T-cell (primary cell): ENCODE data around the gene HS3ST3B1. TPM values are rescaled to one million over a fixed set of nuclear protein-coding genes. Genes with fewer than 3 reads are reported as not detected.

Source experiments
- ATAC-seq, 4 experiments: fragments of 200-7000 bp in 3 of 4; fragments of 150-1000 bp in 1 of 4; cut with Tn5 transposase; replicated peaks in 1 of 4; 1 replicate in 3 of 4; 2 replicates in 1 of 4; pipeline ENCODE4 v1.10.0; 2021; ENCODE audit warnings: moderate library complexity in 3 of 4, mild to moderate bottlenecking in 2 of 4, moderate number of reproducible peaks in 1 of 4
- CTCF ChIA-PET, 2 donors: fragments of 300-600 bp; sonication (Branson Sonifier 250); formaldehyde crosslinking; loops; one replicate each; lab custom pipeline; 2022; ENCODE audit warnings: antibody characterized with exemption in 2 of 2; lab: Charles Lee
- POLR2A ChIA-PET, 2 donors: fragments of 300-600 bp; sonication (Branson Sonifier 250); formaldehyde crosslinking; loops; one replicate each; lab custom pipeline; 2022; ENCODE audit warnings: antibody characterized with exemption in 2 of 2; lab: Charles Lee
- DNase-seq, 35 experiments: peaks; one replicate each; pipeline versions ENCODE4 v3.0.0 to v3.0.0-alpha.2; 2013 to 2023
- H3K27ac ChIP-seq: one replicate; pipeline ENCODE4 v1.5.1; 2013; ENCODE audit warnings: low read length
- H3K27me3 ChIP-seq, 2 experiments: replicated peaks in 1 of 2; 1 replicate in 1 of 2; 2 replicates in 1 of 2; pipeline versions ENCODE4 v1.6.1 to v1.7.0; 2013; ENCODE audit warnings: low read length in 1 of 2, mixed read lengths in 1 of 2; ENCODE audit not compliant: control insufficient read depth in 2 of 2, insufficient read depth in 2 of 2; ENCODE audit errors: extremely low read depth in 1 of 2
- H3K36me3 ChIP-seq, 2 donors: 1 replicate in 1 of 2; 2 replicates in 1 of 2; pipeline versions ENCODE4 v1.6.1 to v1.7.0; 2013; ENCODE audit warnings: low read length in 1 of 2; ENCODE audit not compliant: control insufficient read depth in 2 of 2, insufficient read depth in 1 of 2; ENCODE audit errors: extremely low read depth in 1 of 2
- H3K4me1 ChIP-seq, 2 experiments: 1 replicate in 1 of 2; 2 replicates in 1 of 2; pipeline versions ENCODE4 v1.6.1 to v1.7.0; 2013; ENCODE audit warnings: low read length in 2 of 2, mixed read lengths in 1 of 2; ENCODE audit not compliant: insufficient read depth in 2 of 2, control insufficient read depth in 1 of 2; ENCODE audit errors: extremely low read depth in 1 of 2
- H3K4me3 ChIP-seq, 2 donors: 1 replicate in 1 of 2; 2 replicates in 1 of 2; pipeline versions ENCODE4 v1.5.1 to v1.7.0; 2013; ENCODE audit warnings: mild to moderate bottlenecking in 2 of 2, low read length in 1 of 2, moderate library complexity in 1 of 2; ENCODE audit not compliant: control insufficient read depth in 1 of 2; ENCODE audit errors: extremely low read depth in 1 of 2
- H3K9me3 ChIP-seq: 2 replicates; pipeline ENCODE4 v1.7.0; 2013
- H3K27ac Mint-ChIP-seq, 2 donors: one replicate each; pipeline ENCODE4 v1.8.0; 2020 to 2021; ENCODE audit warnings: mild to moderate bottlenecking in 2 of 2, mixed read lengths in 2 of 2
- H3K27me3 Mint-ChIP-seq, 2 donors: one replicate each; pipeline ENCODE4 v1.8.0; 2021 to 2022; ENCODE audit warnings: mixed read lengths in 2 of 2
- H3K36me3 Mint-ChIP-seq: one replicate; pipeline ENCODE4 v1.8.0; 2021; ENCODE audit warnings: mixed read lengths
- H3K4me1 Mint-ChIP-seq, 3 donors: one replicate each; pipeline ENCODE4 v1.8.0; 2020 to 2022; ENCODE audit warnings: mixed read lengths in 3 of 3, mild to moderate bottlenecking in 1 of 3
- H3K4me3 Mint-ChIP-seq, 3 donors: one replicate each; pipeline ENCODE4 v1.8.0; 2020 to 2022; ENCODE audit warnings: mild to moderate bottlenecking in 3 of 3, mixed read lengths in 3 of 3, moderate library complexity in 3 of 3
- H3K9me3 Mint-ChIP-seq, 3 donors: one replicate each; pipeline ENCODE4 v1.8.0; 2020 to 2022; ENCODE audit warnings: mixed read lengths in 3 of 3
- WGBS: methylation state at CpG from one replicate; pipeline ENCODE4 v1.1.5; 2013; ENCODE audit warnings: missing lambda C conversion rate; ENCODE audit not compliant: insufficient coverage; 5-methylcytosine and 5-hydroxymethylcytosine counted together
- total RNA-seq, 35 experiments: library from RNA in 6 of 35; stranded (reverse) in 6 of 35; fragments of 120-200 nt in 1 of 35; gene quantifications; one replicate each; pipeline versions ENCODE4 v1.2.1 to v1.2.4 and lab custom pipeline; 2013 to 2026

Gene HS3ST3B1
- total RNA-seq, 5 donors from 2014 or later (not counting 1 experiment from before 2014, with no cell fraction given) = 12.9 to 35.1 (median 25.1) TPM

GRCh38 chr17:14330492-14330962 lies 29.6 kb downstream of the HS3ST3B1 start:
- no peaks in the 10 kb centered on the region for H3K9me3 ChIP-seq
- no peak for ATAC-seq
- H3K4me1 ChIP-seq = peaks cover 24 to 55% of the 10 kb centered on the region in 2 experiments

GRCh38 chr17:14331225-14331981 lies 30.5 kb downstream of the HS3ST3B1 start:
- Mint-ChIP-seq H3K36me3 (peaks cover 18% of the 10 kb centered on the region), H3K9me3 (no peaks in the 10 kb centered on the region), H3K4me1 (peaks cover 80 to 95% (median 94%) of the 10 kb centered on the region in 3 donors), H3K27me3 (no peaks in the 10 kb centered on the region), H3K4me3 (no peak overlapping the region), H3K27ac (peak overlapping the region in 1 of 2 donors; percentile 56)
- Histone ChIP-seq H3K4me1 (peaks cover 24 to 52% of the 10 kb centered on the region in 2 experiments), H3K27ac (no peak overlapping the region), H3K4me3 (no peak overlapping the region), H3K9me3 (no peaks in the 10 kb centered on the region), H3K36me3 (peaks cover 0 to 4% of the 10 kb centered on the region in 2 donors), H3K27me3 (no peaks in the 10 kb centered on the region)
- CTCF ChIA-PET = interaction anchor here in 1 of 2 donors (0.8 kb wide), 1 partner anchor 31 kb away, joined by 4 read pairs; the partner anchor contains the start of gene HS3ST3B1
- WGBS = no CpG with 5 or more reads among the region's 10 CpGs
- POLR2A ChIA-PET = no interaction called here
- ATAC-seq (no peak), DNase-seq (no peak)

More at GRCh38 chr17:14330492-14330962, 29.6 kb downstream of the HS3ST3B1 start:
- 93% methylated on average over 6 of the region's 8 CpGs for WGBS
- Histone ChIP-seq H3K27me3 (no peaks in the 10 kb centered on the region), H3K36me3 (peaks cover 0 to 4% of the 10 kb centered on the region in 2 donors), H3K4me3 (no peak overlapping the region), H3K27ac (no peak overlapping the region)
- peaks cover 80 to 95% (median 95%) of the 10 kb centered on the region in 3 donors for H3K4me1 Mint-ChIP-seq
- peak overlapping the region; percentile 72 to 79 for H3K27ac Mint-ChIP-seq
- ChIA-PET CTCF (interaction anchor here (0.6 to 0.8 kb wide), 2 partner anchors 9 to 30 kb away, joined by 3 to 4 read pairs; partner anchors contain the start of gene HS3ST3B1 (in 1 of the 2)), POLR2A (no interaction called here)
- peaks cover 22% of the 10 kb centered on the region for H3K36me3 Mint-ChIP-seq
- no peaks in the 10 kb centered on the region for H3K9me3 Mint-ChIP-seq
- no peak for DNase-seq
- no peaks in the 10 kb centered on the region for H3K27me3 Mint-ChIP-seq
- peak overlapping the region in 2 of 3 donors; percentile 1 to 49 for H3K4me3 Mint-ChIP-seq

GRCh38 chr17:14331982-14332298 lies 31.1 kb downstream of the HS3ST3B1 start:
- no peak overlapping the region for H3K27ac ChIP-seq
- ChIA-PET POLR2A (no interaction called here), CTCF (no interaction called here)
- no peak overlapping the region for H3K4me3 ChIP-seq
- peaks cover 17% of the 10 kb centered on the region for H3K36me3 Mint-ChIP-seq
- H3K27ac Mint-ChIP-seq = peak overlapping the region in 1 of 2 donors; percentile 56
- H3K4me3 Mint-ChIP-seq = no peak overlapping the region
- H3K27me3 ChIP-seq = no peaks in the 10 kb centered on the region
- no peak for DNase-seq
- H3K4me1 Mint-ChIP-seq = peaks cover 85 to 96% (median 96%) of the 10 kb centered on the region in 3 donors
- H3K9me3 ChIP-seq = no peaks in the 10 kb centered on the region
- peaks cover 26 to 51% of the 10 kb centered on the region in 2 experiments for H3K4me1 ChIP-seq
- no peak for ATAC-seq
- H3K27me3 Mint-ChIP-seq = no peaks in the 10 kb centered on the region
- no CpG with 5 or more reads among the region's 3 CpGs for WGBS
- no peaks in the 10 kb centered on the region for H3K9me3 Mint-ChIP-seq
- peaks cover 0 to 4% of the 10 kb centered on the region in 2 donors for H3K36me3 ChIP-seq

- WGBS = 97% methylated on average over 5 of the region's 10 CpGs
- Mint-ChIP-seq H3K4me3 (no peak overlapping the region), H3K27ac (peak overlapping the region in 1 of 2 donors; percentile 56), H3K4me1 (peaks cover 89 to 95% (median 95%) of the 10 kb centered on the region in 3 donors), H3K36me3 (peaks cover 16% of the 10 kb centered on the region), H3K27me3 (no peaks in the 10 kb centered on the region), H3K9me3 (no peaks in the 10 kb centered on the region)
- DNase-seq (no peak), ATAC-seq (no peak)
- CTCF ChIA-PET = no interaction called here
- Histone ChIP-seq H3K4me3 (no peak overlapping the region), H3K36me3 (peaks cover 0 to 4% of the 10 kb centered on the region in 2 donors), H3K27me3 (no peaks in the 10 kb centered on the region), H3K4me1 (peaks cover 26 to 51% of the 10 kb centered on the region in 2 experiments), H3K9me3 (no peaks in the 10 kb centered on the region), H3K27ac (no peak overlapping the region)
- POLR2A ChIA-PET = no interaction called here
These were observed 31.4 kb downstream of the HS3ST3B1 start for GRCh38 chr17:14332331-14332730.

GRCh38 chr17:14333506-14333905 lies 32.6 kb downstream of the HS3ST3B1 start:
- Histone ChIP-seq H3K4me3 (no peak overlapping the region), H3K36me3 (peaks cover 0 to 4% of the 10 kb centered on the region in 2 donors), H3K27ac (no peak overlapping the region), H3K9me3 (no peaks in the 10 kb centered on the region), H3K27me3 (no peaks in the 10 kb centered on the region), H3K4me1 (peaks cover 21 to 58% of the 10 kb centered on the region in 2 experiments)
- Mint-ChIP-seq H3K27ac (peak overlapping the region; percentile 46 to 76), H3K27me3 (no peaks in the 10 kb centered on the region), H3K9me3 (no peaks in the 10 kb centered on the region), H3K4me1 (peaks cover 90 to 94% (median 94%) of the 10 kb centered on the region in 3 donors), H3K4me3 (peak overlapping the region in 1 of 3 donors; percentile 10), H3K36me3 (peaks cover 13% of the 10 kb centered on the region)
- CTCF ChIA-PET = no interaction called here
- WGBS = 96% methylated on average over 4 of the region's 7 CpGs
- no peak for ATAC-seq
- no peak for DNase-seq
- POLR2A ChIA-PET = interaction anchor here in 1 of 2 donors (0.7 kb wide), 1 partner anchor 111 kb away, joined by 10 read pairs; no protein-coding TSS in a partner anchor

- POLR2A ChIA-PET = interaction anchor here in 1 of 2 donors (0.7 kb wide), 1 partner anchor 111 kb away, joined by 10 read pairs; no protein-coding TSS in a partner anchor
These were observed 33.5 kb downstream of the HS3ST3B1 start for GRCh38 chr17:14334276-14334840.

More at GRCh38 chr17:14334276-14334840, 33.5 kb downstream of the HS3ST3B1 start:
- DNase-seq = no peak
- Mint-ChIP-seq H3K4me1 (peaks cover 90 to 94% (median 94%) of the 10 kb centered on the region in 3 donors), H3K27me3 (no peaks in the 10 kb centered on the region), H3K36me3 (peaks cover 19% of the 10 kb centered on the region), H3K9me3 (no peaks in the 10 kb centered on the region), H3K4me3 (peak overlapping the region in 1 of 3 donors; percentile 10), H3K27ac (peak overlapping the region; percentile 46 to 76)
- Histone ChIP-seq H3K9me3 (no peaks in the 10 kb centered on the region), H3K27me3 (no peaks in the 10 kb centered on the region), H3K36me3 (peaks cover 0 to 4% of the 10 kb centered on the region in 2 donors), H3K27ac (no peak overlapping the region), H3K4me1 (peaks cover 29 to 61% of the 10 kb centered on the region in 2 experiments), H3K4me3 (no peak overlapping the region)
- no peak for ATAC-seq
- CTCF ChIA-PET = interaction anchor here in 1 of 2 donors (0.6 kb wide), 1 partner anchor 709 kb away, joined by 3 read pairs; no protein-coding TSS in a partner anchor
- WGBS = 86% methylated on average over 1 of the region's 3 CpGs
